Renal pelvis (tissue), 4 donors: ENCODE measurements around the gene LEFTY2. TPM values are rescaled to one million over a fixed set of nuclear protein-coding genes. Genes with fewer than 3 reads are reported as not detected.
"Not testable (repeated sequence)": the region's sequence is repeated elsewhere in the genome, so short reads cannot be mapped to it uniquely, and the experiment has no call there.

ENCODE experiments used
- DNase-seq: peaks from one replicate; pipeline ENCODE4 v3.0.0-alpha.2; 2013
- polyA plus RNA-seq, 3 donors: library from polyadenylated mRNA; unstranded; fragments of 120-200 nt; gene quantifications; one replicate each; pipeline ENCODE4 v1.2.1, GENCODE V29; 2013; ENCODE audit not compliant: insufficient read length in 3 of 3

The LEFTY2 gene
- polyA plus RNA-seq, 3 donors: 0.83 to 1.0 (median 0.87) TPM

DNA sequence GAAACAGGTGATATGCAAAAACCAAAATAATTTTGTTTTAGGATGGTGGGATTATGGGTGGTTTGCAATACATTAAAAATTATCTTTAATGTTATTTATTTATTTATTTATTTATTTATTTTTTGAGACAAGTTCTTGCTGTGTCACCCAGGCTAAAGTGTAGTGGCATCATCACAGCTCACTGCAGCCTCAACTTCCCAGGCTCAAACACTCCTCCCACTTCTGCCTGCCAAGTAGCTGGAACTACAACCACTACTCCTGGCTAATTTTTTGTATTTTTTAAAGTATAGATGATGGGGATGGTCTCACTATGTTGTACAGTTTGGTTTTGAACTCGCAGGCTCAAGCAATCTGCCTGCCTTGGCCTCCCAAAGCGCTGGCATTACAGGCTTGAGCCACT lies 10.5 kb downstream of the LEFTY2 start:
- DNase-seq: no peak

DNA sequence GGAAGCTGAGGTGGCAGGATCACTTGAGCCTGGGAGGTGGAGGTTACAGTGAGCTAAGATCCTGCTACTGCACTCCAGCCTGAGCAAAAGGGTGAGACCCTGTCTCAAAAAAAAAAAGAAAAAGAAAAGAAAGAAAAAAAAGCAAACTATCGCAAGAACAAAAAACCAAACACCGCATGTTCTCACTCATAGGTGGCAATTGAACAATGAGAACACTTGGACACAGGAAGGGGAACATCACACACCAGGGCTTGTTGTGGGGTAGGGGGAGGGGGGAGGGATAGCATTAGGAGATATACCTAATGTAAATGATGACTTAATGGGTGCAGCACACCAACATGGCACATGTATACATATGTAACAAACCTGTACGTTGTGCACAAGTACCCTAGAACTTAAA lies 11.6 kb downstream of the LEFTY2 start:
- not testable (repeated sequence) for DNase-seq

GRCh38 chr1:225928186-225929175 lies 12.5 kb downstream of the LEFTY2 start:
- DNase-seq: no peak

GRCh38 chr1:225926551-225927113 lies 14.4 kb downstream of the LEFTY2 start:
- no peak for DNase-seq

DNA sequence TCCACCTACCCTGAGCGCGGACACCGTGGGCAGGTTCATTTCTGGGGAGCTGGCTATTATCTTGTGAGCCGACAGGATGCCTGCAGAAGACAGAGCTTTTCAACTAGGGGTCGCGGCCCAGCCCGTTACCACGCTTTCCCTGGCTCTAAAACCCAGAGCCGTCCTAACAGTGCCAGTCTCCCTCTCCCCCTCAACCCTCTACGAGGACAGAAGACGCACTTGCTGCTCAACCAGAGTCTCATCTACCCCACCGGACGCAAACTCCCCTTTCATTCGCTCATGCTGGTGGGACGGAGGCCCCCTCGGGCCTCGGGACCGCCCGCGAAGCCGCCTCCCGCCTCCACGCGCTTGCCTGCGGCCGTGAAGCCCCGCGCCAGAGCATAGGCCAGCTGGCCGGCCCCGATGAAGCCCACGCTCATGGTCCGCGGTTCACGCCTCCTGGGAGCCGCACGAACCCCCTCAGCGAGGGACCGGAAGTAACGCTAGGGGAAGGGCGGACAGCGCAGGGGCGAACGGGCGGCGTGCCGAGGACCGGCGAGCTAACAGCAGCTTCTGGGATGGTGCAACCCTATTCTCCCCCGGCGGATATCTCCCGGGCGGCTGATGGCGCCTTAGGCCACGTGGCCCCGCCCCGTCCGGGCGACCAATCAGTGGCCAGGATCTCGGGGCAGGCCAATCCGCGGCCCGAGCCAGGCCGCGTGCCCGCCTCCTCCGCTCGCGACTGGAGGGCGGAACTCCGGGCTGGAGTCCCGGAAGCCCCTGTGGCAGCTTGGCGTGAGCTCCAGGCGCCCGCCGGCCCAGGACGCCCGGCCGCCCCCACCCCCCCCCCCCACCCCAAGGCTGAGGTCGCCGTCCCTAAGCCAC lies 17.1 kb downstream of the LEFTY2 start, which contains the start of gene PYCR2:
Gene PYCR2 (minus strand): TSS at position 559 of the 864 bp plus-strand sequence. CDS start 140 bp downstream, at position 419.
- peak; percentile 95 for DNase-seq

DNA sequence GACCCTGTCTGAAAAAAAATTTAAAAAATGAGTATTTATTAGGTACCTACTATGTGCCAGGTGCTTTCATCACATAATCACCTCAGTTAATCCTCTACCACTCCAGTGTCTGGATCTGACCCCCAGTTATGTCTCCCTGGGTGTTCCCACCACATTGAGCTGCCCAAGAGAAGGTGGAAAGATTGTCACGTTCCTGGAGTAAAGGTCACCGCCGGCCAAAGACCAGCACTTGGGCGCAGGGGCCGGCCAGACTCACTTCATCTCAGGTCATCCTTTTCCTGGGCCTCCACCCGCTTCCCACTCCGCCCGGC lies 17.7 kb downstream of the LEFTY2 start:
- no peak for DNase-seq

- no peak for DNase-seq
Measured at GRCh38 chr1:225921734-225922709, 19.0 kb downstream of the LEFTY2 start.

GRCh38 chr1:225919906-225920305 lies 21.1 kb downstream of the LEFTY2 start:
- DNase-seq: no peak

GRCh38 chr1:225918280-225918679 lies 22.7 kb downstream of the LEFTY2 start:
- DNase-seq: no peak

DNA sequence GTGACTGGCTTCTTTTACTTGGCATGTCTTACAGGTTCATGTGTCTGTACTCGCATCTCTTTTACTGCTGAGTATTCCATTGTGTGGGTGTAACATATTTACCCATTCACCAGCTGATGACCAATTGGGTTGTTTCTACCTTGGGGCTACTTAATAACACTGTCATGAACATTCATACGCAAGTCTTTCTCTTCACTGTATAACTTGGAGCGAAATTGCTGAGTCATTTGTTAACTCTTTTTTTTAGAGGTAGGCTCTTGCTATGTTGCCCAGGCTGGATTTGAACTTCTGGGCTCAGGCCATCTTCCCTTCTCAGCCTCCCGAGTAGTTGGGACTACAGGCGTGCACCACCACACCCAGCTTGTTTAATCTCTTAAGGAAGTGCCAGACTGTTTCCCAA lies 23.5 kb downstream of the LEFTY2 start:
- no peak for DNase-seq

- no peak for DNase-seq
Measured at GRCh38 chr1:225917101-225917500, 23.9 kb downstream of the LEFTY2 start.

GRCh38 chr1:225915538-225915991 lies 25.5 kb downstream of the LEFTY2 start:
- no peak for DNase-seq

DNA sequence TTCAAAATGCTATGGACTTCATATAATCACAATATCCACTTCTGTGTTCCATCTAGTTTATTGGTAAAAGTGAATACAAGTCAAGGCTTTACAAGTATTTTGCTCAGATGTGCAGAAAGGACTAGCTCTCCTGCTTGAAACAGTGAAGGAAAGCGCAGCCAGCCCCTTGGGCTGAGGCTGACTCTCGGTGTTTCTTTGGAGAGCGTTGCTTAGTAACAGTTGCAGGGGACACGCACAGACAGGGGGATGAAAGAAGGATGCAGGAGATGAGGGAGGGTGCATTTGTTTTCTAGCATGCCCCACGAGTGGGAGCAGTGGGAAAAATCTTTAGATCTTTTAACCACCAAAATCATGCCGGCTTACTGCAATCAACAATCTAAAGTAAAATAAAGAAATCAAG lies 26.1 kb downstream of the LEFTY2 start:
- DNase-seq: no peak

DNA sequence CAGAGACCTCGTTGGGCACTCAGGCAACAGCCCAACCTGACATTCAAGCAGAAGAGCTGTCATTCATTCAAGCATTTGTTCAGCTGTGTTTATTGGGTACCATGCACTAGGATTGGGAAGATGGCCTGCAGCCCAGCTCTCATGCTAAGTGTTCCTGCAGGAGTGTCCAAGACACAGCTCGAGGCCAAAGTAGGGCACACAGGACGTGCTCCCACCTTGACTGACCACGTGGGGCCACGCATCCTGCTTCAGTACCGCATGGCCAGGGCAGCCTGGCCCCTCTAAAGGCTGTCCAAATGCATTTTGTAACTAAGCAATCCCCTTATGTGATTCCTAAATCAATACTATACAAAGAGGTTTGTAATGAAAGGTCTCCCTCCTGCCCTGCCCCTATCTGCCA lies 26.6 kb downstream of the LEFTY2 start:
- no peak for DNase-seq

- DNase-seq: no peak
Measured at GRCh38 chr1:225911191-225912130, 29.6 kb downstream of the LEFTY2 start.

DNA sequence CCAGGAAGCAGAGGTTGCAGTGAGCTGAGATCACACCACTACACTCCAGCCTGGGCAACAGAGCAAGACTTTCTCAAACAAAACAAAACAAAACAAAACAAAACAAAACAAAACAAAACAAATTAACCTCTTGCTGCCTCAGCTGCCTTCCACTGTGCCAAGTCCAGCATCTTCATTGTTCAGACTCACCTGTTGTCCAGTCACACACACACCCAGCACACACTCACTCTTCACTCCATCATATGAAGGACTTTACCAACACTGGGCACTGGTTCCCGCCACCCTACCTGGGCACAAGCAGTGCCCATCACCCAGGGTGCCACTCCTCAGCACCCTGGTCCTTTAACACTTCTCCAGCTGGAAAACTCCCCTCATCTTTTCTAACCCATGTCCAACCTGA lies 31.5 kb downstream of the LEFTY2 start:
- DNase-seq: no peak

DNA sequence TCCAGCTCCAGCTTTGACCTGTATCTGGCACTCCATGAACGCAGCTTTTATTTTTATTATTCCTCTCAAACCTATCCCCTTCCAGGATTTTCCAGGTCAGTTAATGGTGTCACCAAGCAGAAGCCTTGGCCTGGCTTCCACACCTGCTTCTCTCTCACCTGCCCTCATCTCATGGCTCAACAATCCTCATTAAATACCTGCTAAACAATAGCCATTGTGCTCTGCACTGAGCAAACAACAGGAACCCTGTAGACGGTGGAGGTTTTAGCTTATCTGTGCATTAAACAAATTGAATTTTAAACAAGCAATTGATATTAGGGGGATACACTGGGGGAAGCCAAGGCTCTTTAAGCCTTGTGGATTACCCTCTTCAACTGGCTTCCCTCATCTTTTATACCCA lies 32.2 kb downstream of the LEFTY2 start:
- DNase-seq: no peak

DNA sequence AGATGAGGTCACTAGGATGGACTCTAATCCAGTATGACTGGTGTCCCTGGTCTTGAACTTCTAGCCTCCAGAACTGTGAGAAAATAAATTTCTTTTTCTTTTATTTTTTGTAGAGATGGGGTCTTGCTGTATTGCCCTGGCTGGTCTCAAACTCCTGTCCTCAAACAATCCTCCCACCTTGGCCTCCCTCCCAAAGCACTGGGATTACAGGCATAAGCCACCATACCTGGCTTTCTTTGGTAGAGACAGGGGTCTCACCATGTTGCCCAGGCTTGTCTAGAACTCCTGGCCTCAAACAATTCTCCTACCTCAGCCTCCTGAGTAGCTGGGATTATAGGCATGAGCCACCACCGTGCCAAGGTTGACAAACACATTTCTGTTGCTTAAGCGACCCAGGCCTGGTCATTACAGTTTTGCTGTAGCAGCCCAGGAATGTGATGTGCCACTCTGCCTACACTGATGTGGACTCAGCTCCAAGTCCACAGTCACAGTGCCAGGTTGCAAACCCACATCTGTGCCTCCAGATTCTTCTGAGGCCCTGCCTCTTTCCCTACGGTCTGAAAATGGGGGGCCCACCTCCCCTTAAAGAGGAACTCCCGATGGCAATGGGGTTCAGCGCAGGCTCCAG lies 32.9 kb downstream of the LEFTY2 start:
- DNase-seq: no peak

DNA sequence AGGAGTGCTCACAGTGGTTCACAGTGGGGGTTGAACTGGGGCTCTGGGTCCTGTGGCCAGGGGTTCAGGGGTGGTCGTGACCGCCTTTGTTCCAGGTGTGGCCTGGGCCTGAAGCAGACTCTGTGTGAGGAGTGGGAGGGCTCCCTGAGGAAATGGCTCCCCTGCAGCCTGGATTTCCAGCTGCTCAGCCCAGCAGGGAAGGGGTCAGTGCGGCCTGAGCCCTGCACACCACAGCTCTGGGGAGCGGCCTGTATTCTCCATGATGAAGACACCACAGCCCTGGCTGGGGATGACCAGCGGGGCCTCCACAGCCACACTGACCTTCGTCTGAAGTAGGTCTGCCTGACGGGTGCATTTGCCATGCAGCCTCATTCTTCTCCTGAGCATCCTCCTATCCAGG lies 33.7 kb downstream of the LEFTY2 start:
- DNase-seq: no peak
